Muscle layer of duodenum (tissue), 2 donors: ENCODE data around the gene WNT7B.
A peak's percentile ranks its signal among the peaks of the same experiment; 100 is the strongest.

ENCODE experiments used
- H3K27ac ChIP-seq: one replicate; pipeline ENCODE4 v1.7.0; 2013; ENCODE audit warnings: mild to moderate bottlenecking, low read length
- H3K27me3 ChIP-seq: one replicate; pipeline ENCODE4 v1.7.0; 2013; ENCODE audit warnings: low read depth, mild to moderate bottlenecking, control low read depth, low read length
- H3K36me3 ChIP-seq, 2 donors: one replicate each; pipeline ENCODE4 v1.7.0; 2013; ENCODE audit warnings: low read length in 2 of 2, control low read depth in 1 of 2, mild to moderate bottlenecking in 1 of 2; ENCODE audit not compliant: insufficient read depth in 2 of 2, control insufficient read depth in 1 of 2
- H3K4me1 ChIP-seq, 2 donors: one replicate each; pipeline ENCODE4 v1.7.0; 2013; ENCODE audit warnings: low read length in 2 of 2, mild to moderate bottlenecking in 2 of 2, control low read depth in 1 of 2, moderate library complexity in 1 of 2; ENCODE audit not compliant: insufficient read depth in 2 of 2, control insufficient read depth in 1 of 2
- H3K4me3 ChIP-seq, 2 donors: one replicate each; pipeline ENCODE4 v1.7.0; 2013; ENCODE audit warnings: low read length in 2 of 2, low read depth in 1 of 2, mild to moderate bottlenecking in 1 of 2
- H3K9me3 ChIP-seq, 2 donors: one replicate each; pipeline ENCODE4 v1.7.0; 2013; ENCODE audit warnings: low read length in 2 of 2, control low read depth in 1 of 2, mild to moderate bottlenecking in 1 of 2; ENCODE audit not compliant: control insufficient read depth in 1 of 2
- donor health status: healthy.

The WNT7B gene

GRCh38 chr22:45992737-45993136 lies 15.8 kb upstream of the WNT7B start:
- Histone ChIP-seq H3K36me3 (no peaks in the 10 kb centered on the region), H3K9me3 (no peaks in the 10 kb centered on the region), H3K27ac (no peak overlapping the region), H3K27me3 (no peaks in the 10 kb centered on the region), H3K4me1 (peaks cover 14 to 35% of the 10 kb centered on the region in 2 donors), H3K4me3 (no peak overlapping the region)

DNA sequence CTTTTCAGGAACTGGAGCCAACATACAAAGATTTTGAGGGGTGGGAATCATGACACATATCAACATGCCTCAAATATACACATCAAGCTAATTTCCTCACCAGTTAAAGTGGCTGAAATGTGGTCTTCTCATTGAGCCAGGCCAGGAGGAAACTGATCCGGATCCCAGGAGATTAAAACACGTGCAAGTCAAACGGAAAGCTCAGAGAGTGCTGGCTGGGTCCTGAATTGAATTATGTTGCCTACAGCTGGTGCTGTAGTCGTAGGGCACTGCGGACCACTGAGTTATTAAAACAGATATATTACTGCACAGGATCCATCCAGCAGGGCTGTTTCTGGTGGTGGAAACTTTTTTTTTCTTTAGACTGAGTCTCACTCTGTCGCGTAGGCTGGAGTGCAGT lies 14.1 kb upstream of the WNT7B start:
- H3K4me3 ChIP-seq: no peak overlapping the region
- H3K27ac ChIP-seq: no peak overlapping the region
- H3K27me3 ChIP-seq: no peaks in the 10 kb centered on the region

DNA sequence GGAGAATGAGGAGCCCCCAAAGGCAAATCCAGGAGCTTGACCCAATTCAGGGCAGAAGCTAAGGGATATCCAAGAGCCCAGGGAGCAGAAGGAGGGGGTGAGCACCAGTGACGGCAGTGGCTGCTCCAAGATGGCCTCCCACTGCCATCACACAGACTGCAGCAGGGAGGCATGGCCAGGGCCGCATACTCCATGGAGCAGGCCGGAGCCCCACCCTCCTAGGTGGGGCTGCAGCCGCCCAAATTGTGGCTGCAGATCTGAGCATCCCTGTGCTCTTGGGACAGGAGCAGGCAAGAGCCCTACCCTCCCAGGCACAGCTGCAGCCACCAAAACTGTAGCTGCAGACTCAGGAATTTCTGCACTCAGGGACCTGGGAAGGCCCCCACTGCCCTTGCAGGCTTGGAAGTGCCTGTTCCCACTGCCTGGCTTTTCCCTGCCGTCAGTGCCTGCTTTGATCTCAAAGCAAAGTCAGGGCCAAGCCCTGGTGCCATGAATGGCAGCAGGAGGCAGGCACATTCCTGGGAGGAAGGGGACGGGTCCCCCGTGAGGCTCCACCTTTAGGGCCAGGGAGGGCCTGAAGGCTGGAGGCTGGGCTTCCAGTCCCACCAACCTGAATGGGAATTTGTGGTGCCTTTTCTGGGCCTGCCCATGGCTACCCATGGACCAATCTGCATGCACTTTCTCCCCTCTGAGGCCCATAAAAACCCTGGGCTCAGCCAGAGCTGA lies 10.3 kb upstream of the WNT7B start:
- H3K4me1 ChIP-seq: no peaks in the 10 kb centered on the region
- H3K36me3 ChIP-seq: no peaks in the 10 kb centered on the region
- H3K9me3 ChIP-seq: peaks cover 0 to 16% of the 10 kb centered on the region in 2 donors
- no peak overlapping the region for H3K27ac ChIP-seq
- H3K4me3 ChIP-seq: no peak overlapping the region
- H3K27me3 ChIP-seq: no peaks in the 10 kb centered on the region

More for the DNA sequence above, 14.1 kb upstream of the WNT7B start:
- peaks cover 0 to 3% of the 10 kb centered on the region in 2 donors for H3K9me3 ChIP-seq
- no peaks in the 10 kb centered on the region for H3K36me3 ChIP-seq
- H3K4me1 ChIP-seq: peaks cover 8 to 18% of the 10 kb centered on the region in 2 donors

DNA sequence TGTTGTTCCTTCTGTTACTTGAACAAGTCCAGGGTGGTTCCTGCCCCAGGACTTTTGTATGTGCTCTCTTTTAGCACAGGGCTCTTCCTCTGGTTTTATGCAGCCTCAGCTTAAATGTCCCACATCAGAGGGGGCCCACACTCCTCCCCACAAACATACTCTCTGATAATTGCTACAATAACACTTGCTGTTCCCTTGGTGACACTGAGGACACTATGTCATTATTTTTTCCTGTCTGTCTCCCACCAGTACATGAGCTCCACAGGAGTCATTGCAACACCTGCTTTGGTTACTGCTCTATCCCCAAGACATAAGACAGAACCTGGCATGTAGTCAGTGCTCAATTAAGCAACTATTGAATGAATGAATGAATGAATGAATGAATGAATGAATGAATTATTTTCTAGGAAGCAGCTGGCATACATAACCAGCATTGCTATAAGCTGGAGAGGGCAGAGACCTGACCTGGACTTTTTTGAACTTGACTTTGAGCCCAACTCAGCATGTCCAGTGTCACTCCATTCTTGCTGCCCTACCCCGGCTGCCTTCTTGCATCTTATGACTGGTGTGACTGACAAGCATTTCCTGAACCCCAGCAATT lies 7.5 kb upstream of the WNT7B start:
- Histone ChIP-seq H3K27ac (no peak overlapping the region), H3K9me3 (peaks cover 0 to 16% of the 10 kb centered on the region in 2 donors), H3K4me1 (no peaks in the 10 kb centered on the region), H3K4me3 (no peak overlapping the region), H3K27me3 (peaks cover 4% of the 10 kb centered on the region), H3K36me3 (no peaks in the 10 kb centered on the region)

DNA sequence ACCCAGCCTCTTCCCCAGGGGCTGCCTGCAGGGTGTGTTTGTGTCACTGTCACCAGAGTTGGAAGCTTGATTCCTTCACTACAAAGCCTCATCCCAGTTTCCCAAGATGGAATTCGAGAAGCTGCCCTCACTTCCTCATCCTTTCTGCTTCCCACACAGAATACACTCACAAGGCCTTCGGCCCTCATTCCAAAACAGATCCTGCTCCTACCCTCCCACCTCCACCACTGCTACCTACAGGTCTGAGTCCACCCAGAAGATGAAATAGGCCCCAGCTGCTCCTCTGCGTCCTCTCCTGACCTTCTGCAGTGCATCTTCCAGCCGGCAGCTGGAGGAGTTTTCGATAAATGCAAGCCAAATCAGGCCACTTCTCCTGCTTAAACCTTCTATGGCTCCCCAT lies 6.8 kb upstream of the WNT7B start:
- no peak overlapping the region for H3K27ac ChIP-seq
- H3K4me1 ChIP-seq: peaks cover 0 to 3% of the 10 kb centered on the region in 2 donors
- H3K36me3 ChIP-seq: no peaks in the 10 kb centered on the region
- H3K9me3 ChIP-seq: peaks cover 0 to 16% of the 10 kb centered on the region in 2 donors
- peaks cover 6% of the 10 kb centered on the region for H3K27me3 ChIP-seq
- H3K4me3 ChIP-seq: no peak overlapping the region

DNA sequence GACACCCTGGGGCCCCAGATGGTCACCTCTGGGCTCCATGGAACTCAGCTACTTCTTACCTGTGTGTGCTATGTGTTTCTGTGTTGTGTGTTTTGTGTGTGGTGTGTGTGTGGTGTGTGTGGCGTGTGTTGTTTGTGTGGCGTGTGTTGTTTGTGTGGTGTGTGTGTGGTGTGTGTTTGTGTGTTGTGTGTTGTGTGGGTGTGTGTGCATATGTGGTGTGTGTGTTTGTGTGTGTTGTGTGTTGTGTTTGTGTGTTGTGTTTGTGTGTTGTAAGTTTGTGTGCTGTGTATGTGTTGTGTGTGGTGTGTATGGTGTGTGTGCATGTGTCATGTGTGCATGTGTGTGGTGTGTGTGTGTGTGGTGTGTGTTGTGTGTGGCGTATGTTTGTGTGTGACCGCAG lies 3.8 kb upstream of the WNT7B start:
- peaks cover 16% of the 10 kb centered on the region for H3K27me3 ChIP-seq
- H3K4me1 ChIP-seq: peaks cover 0 to 29% of the 10 kb centered on the region in 2 donors
- H3K36me3 ChIP-seq: no peaks in the 10 kb centered on the region
- no peak overlapping the region for H3K27ac ChIP-seq
- H3K9me3 ChIP-seq: peaks cover 0 to 10% of the 10 kb centered on the region in 2 donors
- H3K4me3 ChIP-seq: no peak overlapping the region

DNA sequence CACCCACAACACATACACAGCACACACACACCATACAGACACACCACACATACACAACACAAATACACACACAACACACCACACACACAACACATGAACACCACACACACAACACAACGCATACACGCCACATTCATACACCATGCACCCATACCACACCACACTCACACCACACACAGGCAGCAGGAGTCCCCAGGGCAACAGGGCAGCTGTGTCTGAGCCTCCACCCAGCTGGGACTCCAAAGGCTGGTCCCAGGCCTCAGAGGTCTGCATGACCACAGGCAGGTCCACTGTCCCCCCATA lies 3.3 kb upstream of the WNT7B start:
- Histone ChIP-seq H3K27me3 (peaks cover 21% of the 10 kb centered on the region), H3K4me1 (peaks cover 0 to 34% of the 10 kb centered on the region in 2 donors), H3K4me3 (no peak overlapping the region)

DNA sequence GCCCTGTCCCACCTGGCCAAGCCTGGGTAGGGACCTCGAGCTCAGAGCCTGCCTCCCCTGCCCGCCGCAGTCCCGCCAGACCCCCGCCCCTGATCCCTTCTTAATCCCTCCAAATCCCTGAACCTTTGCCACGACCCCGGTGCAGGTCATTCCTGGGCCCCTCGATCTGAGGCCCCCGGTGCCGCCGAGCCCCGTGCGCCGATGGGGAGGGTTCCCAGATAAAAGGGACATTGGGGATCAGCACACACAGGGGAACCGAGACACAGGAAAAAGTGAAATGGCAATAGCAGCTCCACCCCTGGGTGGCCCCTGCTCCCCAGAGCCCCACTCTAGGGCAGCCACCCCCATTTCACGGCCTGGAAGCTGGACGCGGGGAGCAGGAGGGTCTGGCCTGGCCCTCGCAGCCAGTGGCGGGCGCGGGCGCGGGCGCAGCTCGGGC lies 1.3 kb upstream of the WNT7B start:
- peak overlapping the region in 1 of 2 donors; percentile 79 for H3K4me3 ChIP-seq
- no peaks in the 10 kb centered on the region for H3K9me3 ChIP-seq

More for the DNA sequence above, 3.3 kb upstream of the WNT7B start:
- H3K9me3 ChIP-seq: peaks cover 0 to 5% of the 10 kb centered on the region in 2 donors
- H3K36me3 ChIP-seq: no peaks in the 10 kb centered on the region
- no peak overlapping the region for H3K27ac ChIP-seq

DNA sequence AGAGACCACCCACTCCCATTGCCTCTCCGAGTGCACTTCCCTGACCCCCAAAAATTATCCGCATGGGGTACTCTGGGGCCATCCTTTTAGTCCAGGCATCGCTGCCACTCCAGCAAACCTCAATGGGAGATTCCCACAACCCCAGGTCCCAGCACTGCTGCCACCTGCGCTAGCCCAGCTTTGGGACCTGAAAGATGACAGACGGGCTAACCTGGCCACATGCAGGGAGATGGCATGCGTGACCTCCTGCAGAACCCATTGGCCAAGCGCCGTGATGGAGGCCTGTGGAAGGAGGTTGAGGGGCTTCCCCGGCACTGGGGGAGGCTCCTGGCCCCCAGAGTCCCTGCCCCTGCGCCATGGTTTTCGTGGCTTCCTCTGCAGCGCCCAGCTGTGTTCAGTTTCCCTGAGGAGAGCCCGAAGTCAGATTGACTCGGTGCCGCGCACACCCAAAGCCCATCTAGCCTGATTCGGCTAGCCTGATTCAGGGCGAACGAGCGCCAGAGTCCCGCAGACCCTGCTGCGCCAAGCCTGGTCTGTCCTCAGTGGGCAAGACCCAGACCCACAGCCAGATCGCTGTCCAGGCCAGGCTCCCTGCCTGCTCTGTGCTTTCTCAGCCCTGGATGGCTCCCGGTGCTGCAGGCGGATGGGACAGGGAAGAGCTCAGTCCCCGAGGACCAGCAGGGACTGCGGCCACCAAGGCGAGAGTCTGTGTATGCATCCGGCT lies 751 bp upstream of the WNT7B start:
- Histone ChIP-seq H3K9me3 (no peaks in the 10 kb centered on the region), H3K27ac (no peak overlapping the region), H3K4me1 (peaks cover 0 to 36% of the 10 kb centered on the region in 2 donors), H3K27me3 (peaks cover 44% of the 10 kb centered on the region), H3K4me3 (no peak overlapping the region), H3K36me3 (no peaks in the 10 kb centered on the region)

More for the DNA sequence above, 1.3 kb upstream of the WNT7B start:
- no peak overlapping the region for H3K27ac ChIP-seq
- H3K27me3 ChIP-seq: peaks cover 38% of the 10 kb centered on the region
- no peaks in the 10 kb centered on the region for H3K36me3 ChIP-seq
- H3K4me1 ChIP-seq: peaks cover 0 to 36% of the 10 kb centered on the region in 2 donors

GRCh38 chr22:45976254-45977002 lies 534 bp downstream of the WNT7B start:
- H3K27ac ChIP-seq: no peak overlapping the region
- H3K36me3 ChIP-seq: no peaks in the 10 kb centered on the region
- peaks cover 0 to 39% of the 10 kb centered on the region in 2 donors for H3K4me1 ChIP-seq
- H3K9me3 ChIP-seq: no peaks in the 10 kb centered on the region
- H3K4me3 ChIP-seq: peak overlapping the region in 1 of 2 donors; percentile 49
- peaks cover 50% of the 10 kb centered on the region for H3K27me3 ChIP-seq
